Measurements from ENCODE around the gene AOAH.
"Not testable (repeated sequence)": the region's sequence is repeated elsewhere in the genome, so short reads cannot be mapped to it uniquely, and the experiment has no call there.

The AOAH gene

GRCh38 chr7:36703860-36704259 is 20.4 kb downstream of the AOAH start:
- H3K27me3 Mint-ChIP-seq, DNase-seq, H3K27ac Mint-ChIP-seq, CTCF ChIA-PET, H3K4me3 Mint-ChIP-seq, H3K4me1 Mint-ChIP-seq: not testable (repeated sequence)
- H3K36me3 Mint-ChIP-seq: peaks cover 25% of the 10 kb centered on the region
- peaks cover 22% of the 10 kb centered on the region for H3K9me3 Mint-ChIP-seq

GRCh38 chr7:36692456-36692855 is 31.8 kb downstream of the AOAH start:
- DNase-seq: no peak
- no peaks in the 10 kb centered on the region for H3K9me3 Mint-ChIP-seq
- H3K27ac Mint-ChIP-seq: peak overlapping the region; percentile 77
- peaks cover 24% of the 10 kb centered on the region for H3K4me1 Mint-ChIP-seq
- H3K27me3 Mint-ChIP-seq: no peaks in the 10 kb centered on the region
- CTCF ChIA-PET: interaction anchor here (1.1 to 1.3 kb wide), 3 partner anchors 14 to 43 kb away, joined by 3 to 5 read pairs (median 4); no protein-coding TSS in a partner anchor
- H3K36me3 Mint-ChIP-seq: peaks cover 1% of the 10 kb centered on the region
- H3K4me3 Mint-ChIP-seq: no peak overlapping the region

DNA sequence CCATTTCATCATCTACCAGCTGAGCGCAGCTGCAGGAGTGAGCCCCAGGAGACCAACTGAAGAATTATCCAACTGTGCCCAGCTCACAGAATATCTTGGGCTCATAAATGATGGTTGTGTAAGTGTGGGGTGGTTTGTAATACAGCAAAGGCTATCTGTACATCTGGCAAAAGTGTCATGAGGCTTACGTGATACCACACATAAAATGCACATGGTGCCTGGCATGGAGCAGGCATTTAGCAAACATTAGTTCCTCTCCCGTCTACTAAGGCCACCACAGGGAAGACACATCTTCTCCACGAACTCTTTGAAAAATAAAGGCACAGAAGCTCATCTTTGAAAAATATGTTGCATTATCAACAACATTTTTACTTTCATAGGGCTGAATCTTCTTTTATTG is 32.3 kb downstream of the AOAH start:
- Mint-ChIP-seq H3K4me1 (peaks cover 26% of the 10 kb centered on the region), H3K27me3 (no peaks in the 10 kb centered on the region), H3K36me3 (peaks cover 1% of the 10 kb centered on the region), H3K27ac (no peak overlapping the region), H3K4me3 (no peak overlapping the region), H3K9me3 (no peaks in the 10 kb centered on the region)
- CTCF ChIA-PET: interaction anchor here (1.1 to 1.3 kb wide), 3 partner anchors 14 to 43 kb away, joined by 3 to 5 read pairs (median 4); no protein-coding TSS in a partner anchor
- no peak for DNase-seq

- Mint-ChIP-seq H3K9me3 (no peaks in the 10 kb centered on the region), H3K27ac (no peak overlapping the region), H3K4me3 (no peak overlapping the region), H3K27me3 (no peaks in the 10 kb centered on the region), H3K4me1 (peaks cover 36% of the 10 kb centered on the region), H3K36me3 (peaks cover 1% of the 10 kb centered on the region)
- CTCF ChIA-PET: no interaction called here
- no peak for DNase-seq
Observed at GRCh38 chr7:36690514-36691187, 33.6 kb downstream of the AOAH start.

GRCh38 chr7:36690041-36690440 is 34.3 kb downstream of the AOAH start:
- no peak overlapping the region for H3K27ac Mint-ChIP-seq
- peaks cover 36% of the 10 kb centered on the region for H3K4me1 Mint-ChIP-seq
- CTCF ChIA-PET: no interaction called here
- no peaks in the 10 kb centered on the region for H3K9me3 Mint-ChIP-seq
- peaks cover 1% of the 10 kb centered on the region for H3K36me3 Mint-ChIP-seq
- no peaks in the 10 kb centered on the region for H3K27me3 Mint-ChIP-seq
- no peak overlapping the region for H3K4me3 Mint-ChIP-seq
- DNase-seq: no peak

DNA sequence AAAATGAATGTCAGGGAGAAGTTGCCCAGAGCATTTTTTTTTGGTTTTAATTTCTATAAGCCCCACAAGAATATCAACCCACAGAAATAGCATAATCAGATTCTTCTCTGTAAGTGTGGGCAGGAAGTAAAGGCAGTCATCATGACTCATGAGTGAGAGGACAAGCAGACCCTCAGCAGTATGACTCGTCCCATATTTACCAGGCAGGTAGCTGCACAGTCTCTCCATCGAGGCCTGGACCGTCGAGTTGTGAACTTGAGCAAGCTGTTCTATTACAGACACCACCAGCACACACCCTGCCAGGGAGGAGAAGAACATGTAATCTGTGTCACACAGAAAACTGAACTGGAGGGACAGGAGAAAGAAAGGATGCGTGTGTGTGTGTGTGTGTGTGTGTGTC is 37.8 kb downstream of the AOAH start:
- Mint-ChIP-seq H3K9me3 (no peaks in the 10 kb centered on the region), H3K27me3 (no peaks in the 10 kb centered on the region), H3K36me3 (peaks cover 1% of the 10 kb centered on the region), H3K4me3 (no peak overlapping the region), H3K27ac (no peak overlapping the region), H3K4me1 (peaks cover 24% of the 10 kb centered on the region)
- CTCF ChIA-PET: no interaction called here
- DNase-seq: no peak

DNA sequence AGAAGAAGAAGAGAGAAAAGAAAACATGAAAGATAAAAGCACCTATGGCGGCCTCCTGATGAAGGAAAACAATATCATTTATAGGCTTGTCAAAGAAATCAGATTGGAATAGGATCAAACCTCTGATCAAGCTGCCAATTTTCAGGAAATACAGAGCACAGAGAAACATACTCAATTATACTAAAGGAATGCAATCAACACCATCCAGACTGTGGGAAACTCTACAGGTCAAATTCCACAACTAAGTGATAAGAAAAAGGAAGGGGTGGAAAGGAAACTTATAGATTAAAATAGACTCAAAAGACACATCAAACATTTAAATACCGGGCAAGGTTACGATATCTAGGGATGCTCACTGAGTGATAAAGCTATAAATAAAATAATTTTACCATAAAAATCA is 39.3 kb downstream of the AOAH start:
- DNase-seq: no peak
- Mint-ChIP-seq H3K27me3 (no peaks in the 10 kb centered on the region), H3K27ac (no peak overlapping the region), H3K4me1 (peaks cover 16% of the 10 kb centered on the region), H3K9me3 (no peaks in the 10 kb centered on the region), H3K36me3 (peaks cover 3% of the 10 kb centered on the region), H3K4me3 (no peak overlapping the region)
- CTCF ChIA-PET: no interaction called here

GRCh38 chr7:36683695-36684357 is 40.5 kb downstream of the AOAH start:
- H3K36me3 Mint-ChIP-seq: peaks cover 3% of the 10 kb centered on the region
- no peak for DNase-seq
- CTCF ChIA-PET: interaction anchor here (4.2 kb wide), 1 partner anchor 499 kb away, joined by 44 read pairs; no protein-coding TSS in a partner anchor
- no peaks in the 10 kb centered on the region for H3K27me3 Mint-ChIP-seq
- no peak overlapping the region for H3K4me3 Mint-ChIP-seq
- no peaks in the 10 kb centered on the region for H3K9me3 Mint-ChIP-seq
- peaks cover 18% of the 10 kb centered on the region for H3K4me1 Mint-ChIP-seq
- H3K27ac Mint-ChIP-seq: no peak overlapping the region

DNA sequence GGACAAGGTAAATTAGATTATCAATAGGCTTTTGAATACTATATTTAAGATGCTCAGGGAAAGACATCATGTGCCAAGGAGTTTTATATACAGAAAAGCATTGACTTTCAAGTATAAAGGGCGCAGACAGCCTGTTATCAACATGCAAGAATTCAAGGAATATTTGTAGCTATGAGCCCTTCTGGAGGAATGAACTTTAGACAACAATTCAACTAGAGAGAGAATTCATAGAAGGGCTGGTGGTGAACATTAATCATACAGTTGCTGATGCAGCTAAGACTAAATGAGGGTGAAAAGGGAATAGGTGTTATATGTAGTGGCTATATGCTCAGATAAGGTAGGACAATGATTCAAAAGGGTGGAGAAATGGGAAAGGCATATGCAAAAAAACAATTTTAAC is 41.2 kb downstream of the AOAH start:
- CTCF ChIA-PET: interaction anchor here (1.8 to 4.2 kb wide), 2 partner anchors 499 to 515 kb away, joined by 6 to 44 read pairs; no protein-coding TSS in a partner anchor
- no peaks in the 10 kb centered on the region for H3K27me3 Mint-ChIP-seq
- no peak overlapping the region for H3K27ac Mint-ChIP-seq
- no peaks in the 10 kb centered on the region for H3K9me3 Mint-ChIP-seq
- peaks cover 3% of the 10 kb centered on the region for H3K36me3 Mint-ChIP-seq
- H3K4me3 Mint-ChIP-seq: no peak overlapping the region
- peaks cover 25% of the 10 kb centered on the region for H3K4me1 Mint-ChIP-seq
- no peak for DNase-seq

DNA sequence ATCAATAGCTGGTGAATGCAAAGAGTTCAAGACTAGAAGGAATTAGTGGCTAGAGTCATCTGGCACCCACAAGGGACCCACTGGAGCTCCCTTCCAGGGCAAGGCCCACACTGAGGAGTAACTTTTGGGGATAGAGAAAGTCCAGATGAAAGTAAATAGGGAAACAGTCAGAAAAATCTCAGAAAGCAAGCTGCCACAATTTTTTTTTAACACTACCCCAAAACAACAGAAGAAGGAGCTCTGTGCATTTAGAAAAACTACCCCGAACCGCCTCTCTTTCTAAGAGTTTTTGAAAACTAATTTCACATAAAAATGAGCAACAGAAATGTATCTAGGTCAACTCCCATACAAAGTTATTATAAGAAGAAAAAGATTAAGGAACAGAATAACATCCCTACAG is 42.2 kb downstream of the AOAH start:
- Mint-ChIP-seq H3K4me3 (no peak overlapping the region), H3K4me1 (peaks cover 34% of the 10 kb centered on the region), H3K36me3 (peaks cover 3% of the 10 kb centered on the region), H3K9me3 (no peaks in the 10 kb centered on the region), H3K27me3 (no peaks in the 10 kb centered on the region), H3K27ac (no peak overlapping the region)
- CTCF ChIA-PET: interaction anchor here (0.8 to 4.2 kb wide), 9 partner anchors 12 to 518 kb away, joined by 3 to 44 read pairs (median 5); no protein-coding TSS in a partner anchor
- no peak for DNase-seq

DNA sequence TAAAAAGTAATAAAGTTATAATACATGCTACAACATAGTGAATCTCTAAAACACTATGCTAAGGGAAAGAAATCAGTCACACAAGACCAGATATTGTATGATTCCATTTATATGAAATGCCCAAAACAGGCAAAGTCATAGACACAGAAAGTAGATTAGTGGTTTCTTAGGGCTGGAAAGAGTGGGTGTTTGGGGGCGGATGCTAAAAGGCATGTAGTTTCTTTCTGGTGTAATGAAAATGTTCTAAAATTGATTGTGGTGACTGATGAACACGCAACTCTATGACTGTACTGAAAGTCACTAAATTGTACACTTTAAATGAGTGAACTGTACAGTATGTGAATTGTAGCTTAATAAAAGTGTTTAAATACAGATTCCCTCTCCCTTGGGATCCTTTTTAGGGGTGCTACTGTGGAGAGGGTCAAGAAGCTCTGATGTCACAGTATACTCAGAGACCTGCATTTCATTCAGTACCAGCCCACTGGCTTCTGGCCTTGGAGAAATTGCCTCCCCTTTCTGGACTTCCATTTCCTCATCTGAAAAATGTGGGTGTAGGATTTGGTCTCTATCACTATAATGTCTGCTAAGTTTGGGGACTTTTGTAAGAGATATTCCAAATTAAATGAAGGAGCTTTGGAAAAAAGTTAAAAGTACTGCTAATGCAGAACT is 46.4 kb downstream of the AOAH start:
- Mint-ChIP-seq H3K27ac (peak overlapping the region; percentile 84), H3K9me3 (no peaks in the 10 kb centered on the region), H3K36me3 (peaks cover 3% of the 10 kb centered on the region), H3K4me3 (no peak overlapping the region), H3K4me1 (peaks cover 30% of the 10 kb centered on the region), H3K27me3 (peaks cover 4% of the 10 kb centered on the region)
- CTCF ChIA-PET: interaction anchor here (0.7 to 2.4 kb wide), 7 partner anchors 8 to 638 kb away, joined by 3 to 9 read pairs (median 3); no protein-coding TSS in a partner anchor
- no peak for DNase-seq

DNA sequence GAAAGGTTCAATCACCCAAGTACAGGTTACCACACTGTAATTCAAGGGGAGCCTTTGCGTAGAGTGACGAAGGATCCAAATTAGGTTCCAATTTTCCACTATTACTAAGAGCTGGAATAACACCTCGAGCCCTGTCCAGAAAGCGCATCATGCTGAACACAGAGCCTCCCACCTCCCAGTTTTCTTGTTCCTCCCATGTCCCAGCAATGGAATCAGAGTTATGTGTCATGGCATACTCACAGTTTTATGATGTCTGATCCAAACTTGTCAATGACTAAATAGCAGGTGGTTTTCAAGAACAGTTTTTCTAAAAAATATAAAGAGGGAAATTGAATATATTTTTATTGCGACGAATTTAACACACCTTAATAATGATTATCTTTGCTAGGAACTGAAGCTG is 50.6 kb downstream of the AOAH start:
- Mint-ChIP-seq H3K27me3 (peaks cover 4% of the 10 kb centered on the region), H3K9me3 (no peaks in the 10 kb centered on the region), H3K4me1 (peaks cover 39% of the 10 kb centered on the region), H3K4me3 (no peak overlapping the region), H3K27ac (no peak overlapping the region), H3K36me3 (no peaks in the 10 kb centered on the region)
- CTCF ChIA-PET: interaction anchor here (0.7 to 5.8 kb wide), 6 partner anchors 19 to 531 kb away, joined by 3 to 80 read pairs (median 5); no protein-coding TSS in a partner anchor
- no peak for DNase-seq

- Mint-ChIP-seq H3K9me3 (no peaks in the 10 kb centered on the region), H3K36me3 (no peaks in the 10 kb centered on the region), H3K4me3 (no peak overlapping the region), H3K27me3 (peaks cover 4% of the 10 kb centered on the region), H3K4me1 (peaks cover 19% of the 10 kb centered on the region), H3K27ac (no peak overlapping the region)
- DNase-seq: no peak
- CTCF ChIA-PET: interaction anchor here (0.8 to 5.8 kb wide), 26 partner anchors 10 to 533 kb away, joined by 3 to 80 read pairs (median 4); no protein-coding TSS in a partner anchor
Observed at GRCh38 chr7:36671432-36671829, 52.9 kb downstream of the AOAH start.
